IMR-90 (cell line): Measurements from ENCODE around the gene MLLT1. TPM values are rescaled to one million over a fixed set of nuclear protein-coding genes. Genes with fewer than 3 reads are reported as not detected.

ENCODE experiments used
- ATAC-seq: fragments of 200-7000 bp; cut with Tn5 transposase; 2 replicates; pipeline ENCODE4 v1.9.1; 2020; ENCODE audit warnings: low read depth, mild to moderate bottlenecking, moderate library complexity
- BruUV-seq: library from RNA; stranded (reverse); fragments of 400-500 nt; replicated peaks from 2 replicates; lab custom pipeline; 2021; lab: Mats Ljungman, UMichigan
- CTCF ChIA-PET: fragments of 300-600 bp; formaldehyde crosslinking; extraction: SDS; loops from one replicate; lab custom pipeline; 2021; ENCODE audit warnings: antibody characterized with exemption; lab: Yijun Ruan, JAX
- POLR2A ChIA-PET: fragments of 300-600 bp; sonication (Branson Sonifier 250); formaldehyde crosslinking; loops from one replicate; lab custom pipeline; 2022; ENCODE audit warnings: antibody characterized with exemption; ENCODE audit not compliant: unreplicated experiment; lab: Charles Lee
- DNase-seq: peaks from one replicate; pipeline ENCODE4 v3.0.0; 2013
- H2AFZ ChIP-seq: replicated peaks from 2 replicates; pipeline ENCODE3; 2013; ENCODE audit warnings: low read length, mild to moderate bottlenecking; ENCODE audit not compliant: poor library complexity
- H2AK5ac ChIP-seq: 2 replicates; pipeline ENCODE4 v1.6.1; 2013; ENCODE audit warnings: low read depth, low read length, inconsistent platforms
- H2AK9ac ChIP-seq: replicated peaks from 2 replicates; pipeline ENCODE3; 2013; ENCODE audit warnings: mild to moderate bottlenecking, low read depth, low read length, moderate library complexity; ENCODE audit not compliant: poor library complexity
- H2BK120ac ChIP-seq: 2 replicates; pipeline ENCODE4 v1.6.1; 2013; ENCODE audit warnings: low read depth, low read length, inconsistent platforms
- H2BK15ac ChIP-seq: 3 replicates; pipeline ENCODE4 v1.6.1; 2013; ENCODE audit warnings: low read depth, low read length, inconsistent platforms
- H2BK20ac ChIP-seq: 2 replicates; pipeline ENCODE4 v1.6.1; 2013; ENCODE audit warnings: low read depth, mild to moderate bottlenecking, inconsistent platforms, low read length, moderate library complexity
- H2BK5ac ChIP-seq: 2 replicates; pipeline ENCODE4 v1.6.1; 2013; ENCODE audit warnings: mild to moderate bottlenecking, low read depth, low read length, inconsistent platforms; ENCODE audit not compliant: poor library complexity, severe bottlenecking
- H3K14ac ChIP-seq: replicated peaks from 2 replicates; pipeline ENCODE4 v1.6.1; 2013; ENCODE audit warnings: low read depth, low read length, inconsistent platforms
- H3K18ac ChIP-seq: 2 replicates; pipeline ENCODE4 v1.6.1; 2013; ENCODE audit warnings: low read depth, low read length, control low read depth
- H3K23ac ChIP-seq: 2 replicates; pipeline ENCODE4 v1.6.1; 2013; ENCODE audit warnings: low read depth, low read length, inconsistent platforms
- H3K27ac ChIP-seq: 2 replicates; pipeline ENCODE4 v1.5.1; 2013; ENCODE audit warnings: mild to moderate bottlenecking, control low read depth, low read length; ENCODE audit not compliant: insufficient read depth
- H3K27me3 ChIP-seq: 2 replicates; pipeline ENCODE4 v1.6.1; 2013; ENCODE audit warnings: low read length; ENCODE audit not compliant: control insufficient read depth, insufficient read depth
- H3K36me3 ChIP-seq: 2 replicates; pipeline ENCODE4 v1.6.1; 2013; ENCODE audit warnings: low read length, mixed read lengths; ENCODE audit not compliant: control insufficient read depth, insufficient read depth
- H3K4ac ChIP-seq: 2 replicates; pipeline ENCODE4 v1.6.1; 2013; ENCODE audit warnings: low read depth, low read length, inconsistent platforms
- H3K4me1 ChIP-seq: 2 replicates; pipeline ENCODE4 v1.6.1; 2013; ENCODE audit warnings: low read length, mixed read lengths; ENCODE audit not compliant: control insufficient read depth, insufficient read depth
- H3K4me2 ChIP-seq: 2 replicates; pipeline ENCODE4 v1.6.1; 2013; ENCODE audit warnings: low read depth, mild to moderate bottlenecking, control low read depth, low read length, moderate library complexity
- H3K4me3 ChIP-seq: 2 replicates; pipeline ENCODE4 v1.5.1; 2013; ENCODE audit warnings: low read depth, mild to moderate bottlenecking, control low read depth, low read length, moderate library complexity; ENCODE audit not compliant: insufficient read depth
- H3K56ac ChIP-seq: 2 replicates; pipeline ENCODE4 v1.6.1; 2013; ENCODE audit warnings: low read length, inconsistent platforms; ENCODE audit not compliant: insufficient read depth; ENCODE audit errors: extremely low read depth
- H3K79me1 ChIP-seq, 2 experiments: 2 replicates each; pipeline ENCODE4 v1.6.1; 2013; ENCODE audit warnings: low read length in 2 of 2, inconsistent platforms in 1 of 2, low read depth in 1 of 2
- H3K9ac ChIP-seq: 2 replicates; pipeline ENCODE4 v1.6.1; 2013; ENCODE audit warnings: low read depth, low read length, control low read depth
- H3K9me1 ChIP-seq: 2 replicates; pipeline ENCODE4 v1.6.1; 2013; ENCODE audit warnings: low read length, inconsistent platforms; ENCODE audit not compliant: insufficient read depth
- H3K9me3 ChIP-seq: 2 replicates; pipeline ENCODE4 v1.6.1; 2013; ENCODE audit warnings: low read length; ENCODE audit not compliant: control insufficient read depth, insufficient read depth
- H4K20me1 ChIP-seq: 2 replicates; pipeline ENCODE4 v1.6.1; 2013; ENCODE audit warnings: low read length, inconsistent platforms; ENCODE audit not compliant: insufficient read depth
- H4K5ac ChIP-seq: 2 replicates; pipeline ENCODE4 v1.6.1; 2013; ENCODE audit warnings: mild to moderate bottlenecking, low read depth, low read length, control low read depth
- H4K8ac ChIP-seq, 2 experiments: 2 replicates each; pipeline ENCODE4 v1.6.1; 2013; ENCODE audit warnings: low read depth in 2 of 2, low read length in 2 of 2, control low read depth in 1 of 2, inconsistent platforms in 1 of 2
- H4K91ac ChIP-seq: 2 replicates; pipeline ENCODE4 v1.6.1; 2013; ENCODE audit warnings: low read depth, low read length, inconsistent platforms; ENCODE audit not compliant: insufficient read depth
- BHLHE40 ChIP-seq: fragments of 150-350 bp; IDR thresholded peaks from 2 replicates; pipeline ENCODE4 v1.6.1; 2016; ENCODE audit warnings: mild to moderate bottlenecking, low read depth, low read length
- CEBPB ChIP-seq: IDR thresholded peaks from 2 replicates; pipeline ENCODE4 v1.6.1; 2012; ENCODE audit warnings: low read depth, low read length, improper control_type of control experiment
- CHD1 ChIP-seq: IDR thresholded peaks from 2 replicates; pipeline ENCODE4 v1.6.1; 2012; ENCODE audit warnings: low read depth, low read length, improper control_type of control experiment
- FOS ChIP-seq: fragments of 150-350 bp; IDR thresholded peaks from 2 replicates; pipeline ENCODE4 v1.6.1; 2016; ENCODE audit warnings: low read depth, low read length
- MAZ ChIP-seq: IDR thresholded peaks from 2 replicates; pipeline ENCODE4 v1.6.1; 2012; ENCODE audit warnings: low read depth, mild to moderate bottlenecking, low read length, improper control_type of control experiment, moderate library complexity, borderline replicate concordance
- MXI1 ChIP-seq: IDR thresholded peaks from 2 replicates; pipeline ENCODE4 v1.6.1; 2012; ENCODE audit warnings: low read depth, mild to moderate bottlenecking, low read length, moderate library complexity, borderline replicate concordance
- NFE2L2 ChIP-seq: fragments of 150-350 bp; IDR thresholded peaks from 2 replicates; pipeline ENCODE4 v1.6.1; 2016; ENCODE audit warnings: low read depth, mild to moderate bottlenecking, low read length
- POLR2A ChIP-seq: IDR thresholded peaks from 2 replicates; pipeline ENCODE4 v1.6.1; 2012; ENCODE audit warnings: mild to moderate bottlenecking, low read depth, low read length
- RFX5 ChIP-seq: IDR thresholded peaks from 2 replicates; pipeline ENCODE4 v1.8.0; 2012; ENCODE audit warnings: low read depth, mild to moderate bottlenecking, low read length, moderate library complexity
- SMC3 ChIP-seq: fragments of 150-350 bp; IDR thresholded peaks from 2 replicates; pipeline ENCODE4 v1.6.1; 2016; ENCODE audit warnings: low read depth, mild to moderate bottlenecking, antibody characterized with exemption, low read length, moderate library complexity
- WGBS, 2 experiments: methylation state at CpG; one replicate each; pipeline versions ENCODE4 v1.1.5 to v1.1.7; 2013; ENCODE audit warnings: missing lambda C conversion rate in 2 of 2; ENCODE audit not compliant: insufficient read length in 1 of 2; ENCODE audit errors: extremely low coverage in 2 of 2; 5-methylcytosine and 5-hydroxymethylcytosine counted together
- dilution Hi-C: fragments of 300-500 bp; cut with HindIII; formaldehyde crosslinking; loops from one replicate; pipeline ENCODE4 v1.14.3; 2018; ENCODE audit warnings: low sequenced_read_pairs; ENCODE audit not compliant: unreplicated experiment
- in situ Hi-C: fragments of 300-500 bp; cut with MboI; formaldehyde crosslinking; loops from 3 replicates; pipeline ENCODE4 v1.14.3; 2019; ENCODE audit warnings: low sequenced_read_pairs, inconsistent platforms, mixed read lengths
- intact Hi-C: fragments of 100-400 bp; cut with micrococcal nuclease; formaldehyde crosslinking; loops from 2 replicates; pipeline ENCODE4 v1.10.0; 2022
- polyA plus RNA-seq, 3 experiments: library from polyadenylated mRNA; depleted of rRNA; stranded (reverse); fragments of >200 nt; gene quantifications; 2 replicates each; pipeline ENCODE4 v1.2.3, GENCODE V29; 2012; ENCODE audit warnings: low replicate concordance in 1 of 3
- total RNA-seq: library from RNA; depleted of rRNA; stranded (reverse); fragments of >200 nt; gene quantifications from 2 replicates; pipeline ENCODE4 v1.2.3, GENCODE V29; 2012
- TF ChIP-seq, protein P1 (sequence below): conservative IDR thresholded peaks from 2 replicates; pipeline ENCODE4 v1.5.1; 2012; ENCODE audit warnings: mild to moderate bottlenecking, low read depth, low read length, improper control_type of control experiment

Gene MLLT1
- total and polyA plus RNA-seq, 2 of the 4 experiments (the other 2 are of a cell fraction): 1.3 to 30.6 TPM

DNA sequence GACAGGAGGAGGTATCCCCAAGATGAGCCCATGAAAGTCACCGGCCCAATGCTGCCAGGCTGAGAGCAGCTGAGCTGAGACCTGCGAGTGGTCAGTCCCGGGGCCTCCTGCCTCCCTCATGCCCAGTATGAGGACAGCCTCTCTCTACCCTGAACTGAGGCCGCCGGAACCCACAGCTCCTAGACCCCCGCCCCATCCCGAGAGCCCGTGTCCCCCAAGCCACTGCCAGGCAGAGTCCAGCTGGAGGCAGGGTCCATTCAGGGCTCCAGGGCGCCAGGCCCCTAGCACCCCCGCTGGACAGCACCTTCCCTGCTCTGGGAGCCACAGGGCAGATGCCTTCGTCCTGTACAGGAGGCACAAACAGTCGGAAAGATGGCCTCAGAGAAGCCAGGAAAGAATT, 38.7 kb downstream of the MLLT1 start:
- WGBS, 2 experiments: 93% methylated on average over 7 of the region's 12 CpGs; no CpG with 5 or more reads in 1 of the 2 experiments
- POLR2A ChIA-PET: no interaction called here
- intact Hi-C loops: no loop called here

More for the DNA sequence above, 38.7 kb downstream of the MLLT1 start:
- Histone ChIP-seq H2AFZ (no peak overlapping the region), H4K91ac (no peak overlapping the region), H4K20me1 (peaks cover 82% of the 10 kb centered on the region), H2AK9ac (no peak overlapping the region), H3K18ac (no peak overlapping the region), H3K4me3 (no peak overlapping the region), H3K9ac (no peak overlapping the region), H3K36me3 (peaks cover 3% of the 10 kb centered on the region; the same call in 1 of the 2 replicates), H2AK5ac (no peak overlapping the region), H3K9me1 (peaks cover 25% of the 10 kb centered on the region), H2BK20ac (no peak overlapping the region), H2BK120ac (no peak overlapping the region), H3K27me3 (no peaks in the 10 kb centered on the region), H3K79me1 (peaks cover 44 to 87% of the 10 kb centered on the region in 2 experiments), H2BK15ac (no peak overlapping the region), H2BK5ac (no peak overlapping the region), H4K8ac (no peak overlapping the region), H3K14ac (no peak overlapping the region), H3K4me1 (peaks cover 18% of the 10 kb centered on the region), H3K56ac (no peak overlapping the region), H3K27ac (no peak overlapping the region), H4K5ac (no peak overlapping the region), H3K9me3 (no peaks in the 10 kb centered on the region), H3K23ac (no peak overlapping the region), H3K4ac (no peak overlapping the region), H3K4me2 (no peak overlapping the region)
- no peak for TF ChIP-seq MAZ
- TF ChIP-seq CHD1: no peak
- no peak for TF ChIP-seq CEBPB
- no peak for TF ChIP-seq MXI1
- TF ChIP-seq RFX5: no peak
- no peak for TF ChIP-seq POLR2A
- TF ChIP-seq SMC3: no peak
- TF ChIP-seq BHLHE40: no peak
- TF ChIP-seq, protein P1, sequence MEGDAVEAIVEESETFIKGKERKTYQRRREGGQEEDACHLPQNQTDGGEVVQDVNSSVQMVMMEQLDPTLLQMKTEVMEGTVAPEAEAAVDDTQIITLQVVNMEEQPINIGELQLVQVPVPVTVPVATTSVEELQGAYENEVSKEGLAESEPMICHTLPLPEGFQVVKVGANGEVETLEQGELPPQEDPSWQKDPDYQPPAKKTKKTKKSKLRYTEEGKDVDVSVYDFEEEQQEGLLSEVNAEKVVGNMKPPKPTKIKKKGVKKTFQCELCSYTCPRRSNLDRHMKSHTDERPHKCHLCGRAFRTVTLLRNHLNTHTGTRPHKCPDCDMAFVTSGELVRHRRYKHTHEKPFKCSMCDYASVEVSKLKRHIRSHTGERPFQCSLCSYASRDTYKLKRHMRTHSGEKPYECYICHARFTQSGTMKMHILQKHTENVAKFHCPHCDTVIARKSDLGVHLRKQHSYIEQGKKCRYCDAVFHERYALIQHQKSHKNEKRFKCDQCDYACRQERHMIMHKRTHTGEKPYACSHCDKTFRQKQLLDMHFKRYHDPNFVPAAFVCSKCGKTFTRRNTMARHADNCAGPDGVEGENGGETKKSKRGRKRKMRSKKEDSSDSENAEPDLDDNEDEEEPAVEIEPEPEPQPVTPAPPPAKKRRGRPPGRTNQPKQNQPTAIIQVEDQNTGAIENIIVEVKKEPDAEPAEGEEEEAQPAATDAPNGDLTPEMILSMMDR: no peak
- TF ChIP-seq FOS: no peak
- no peak for TF ChIP-seq NFE2L2
- BruUV-seq: no TSS peak
- ATAC-seq (no peak), DNase-seq (no peak)
- CTCF ChIA-PET: no interaction called here
- in situ Hi-C loops: no loop called here
- dilution Hi-C loops: no loop called here
